MM.1S (cell line): ENCODE results near the gene BTC.

Experiments
- EZH2 ChIP-seq: fragments of 300-600 bp; sonication (generic); optimal IDR thresholded peaks from 2 replicates; pipeline ENCODE3; 2017; ENCODE audit warnings: low read depth, mild to moderate bottlenecking, antibody characterized with exemption, low read length, mixed read lengths
- TF ChIP-seq, protein P1 (sequence below): fragments of 300-600 bp; sonication (generic); IDR thresholded peaks from 2 replicates; pipeline ENCODE4 v1.5.1; 2016; ENCODE audit warnings: antibody characterized with exemption, low read length, mixed read lengths

- TF ChIP-seq, protein P1, sequence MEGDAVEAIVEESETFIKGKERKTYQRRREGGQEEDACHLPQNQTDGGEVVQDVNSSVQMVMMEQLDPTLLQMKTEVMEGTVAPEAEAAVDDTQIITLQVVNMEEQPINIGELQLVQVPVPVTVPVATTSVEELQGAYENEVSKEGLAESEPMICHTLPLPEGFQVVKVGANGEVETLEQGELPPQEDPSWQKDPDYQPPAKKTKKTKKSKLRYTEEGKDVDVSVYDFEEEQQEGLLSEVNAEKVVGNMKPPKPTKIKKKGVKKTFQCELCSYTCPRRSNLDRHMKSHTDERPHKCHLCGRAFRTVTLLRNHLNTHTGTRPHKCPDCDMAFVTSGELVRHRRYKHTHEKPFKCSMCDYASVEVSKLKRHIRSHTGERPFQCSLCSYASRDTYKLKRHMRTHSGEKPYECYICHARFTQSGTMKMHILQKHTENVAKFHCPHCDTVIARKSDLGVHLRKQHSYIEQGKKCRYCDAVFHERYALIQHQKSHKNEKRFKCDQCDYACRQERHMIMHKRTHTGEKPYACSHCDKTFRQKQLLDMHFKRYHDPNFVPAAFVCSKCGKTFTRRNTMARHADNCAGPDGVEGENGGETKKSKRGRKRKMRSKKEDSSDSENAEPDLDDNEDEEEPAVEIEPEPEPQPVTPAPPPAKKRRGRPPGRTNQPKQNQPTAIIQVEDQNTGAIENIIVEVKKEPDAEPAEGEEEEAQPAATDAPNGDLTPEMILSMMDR = no peak
- TF ChIP-seq EZH2 = no peak
Measured at GRCh38 chr4:74751247-74751646, 43.1 kb downstream of the BTC start.
